DMS 273 (cell line): Measurements from ENCODE around the gene AHCY.
"Not testable (repeated sequence)": the region's sequence is repeated elsewhere in the genome, so short reads cannot be mapped to it uniquely, and the experiment has no call there.

ENCODE experiments used
- DNase-seq: peaks from one replicate; lab custom pipeline; 2025; ENCODE audit not compliant: unreplicated experiment; lab: John Stamatoyannopoulos, UW

AHCY gene

DNA sequence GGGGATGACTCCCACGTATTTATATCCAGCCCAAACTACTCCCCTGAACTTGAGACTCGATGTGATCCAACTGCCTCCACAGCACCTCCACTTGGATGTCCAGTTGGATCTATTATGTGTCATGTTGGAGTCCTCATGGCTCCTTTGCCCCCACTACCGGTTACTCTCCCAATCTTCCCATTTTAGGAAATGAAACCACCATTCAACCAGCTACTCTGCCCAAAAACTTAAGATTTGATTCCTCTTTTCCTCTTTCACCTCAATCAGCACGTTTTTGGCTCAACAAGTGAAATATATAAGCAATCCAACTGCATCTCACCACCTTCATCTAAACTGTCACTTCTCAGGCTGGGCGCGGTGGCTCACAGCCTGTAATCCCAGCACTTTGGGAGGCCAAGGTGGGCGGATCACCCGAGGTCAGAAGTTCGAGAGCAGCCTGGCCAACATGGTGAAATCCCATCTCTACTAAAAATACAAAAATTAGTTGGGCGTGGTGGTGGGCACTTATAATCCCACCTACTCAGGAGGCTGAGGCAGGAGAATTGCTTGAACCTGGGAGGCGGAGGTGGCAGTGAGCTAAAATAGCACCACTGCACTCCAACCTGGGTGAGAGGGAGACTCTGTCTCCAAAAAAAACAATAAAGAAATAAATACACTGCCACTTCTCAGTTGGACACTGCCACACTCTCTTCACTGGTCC, 3.4 kb downstream of the AHCY start:
- no peak for DNase-seq

DNA sequence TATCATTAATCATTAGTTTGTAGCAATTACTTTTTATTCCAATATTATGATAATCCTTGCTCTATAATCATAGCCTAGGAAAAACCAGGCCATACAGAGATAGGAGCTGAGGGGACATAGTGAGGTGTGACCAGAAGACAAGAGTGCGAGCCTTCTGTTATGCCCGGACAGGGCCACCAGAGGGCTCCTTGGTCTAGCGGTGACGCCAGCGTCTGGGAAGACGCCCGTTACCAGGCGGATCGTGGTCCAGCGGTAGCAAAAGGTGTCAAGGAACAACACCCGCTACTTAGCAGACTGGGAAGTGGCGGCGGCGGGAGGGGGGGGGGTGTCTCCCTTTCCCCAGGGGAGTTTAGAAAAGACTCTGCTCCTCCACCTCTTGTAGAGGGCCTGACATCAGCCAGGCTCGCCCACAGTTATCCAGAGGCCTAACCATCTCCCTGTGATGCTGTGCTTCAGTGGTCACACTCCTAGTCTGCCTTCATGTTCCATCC, 4.8 kb downstream of the AHCY start:
- DNase-seq = not testable (repeated sequence)

DNA sequence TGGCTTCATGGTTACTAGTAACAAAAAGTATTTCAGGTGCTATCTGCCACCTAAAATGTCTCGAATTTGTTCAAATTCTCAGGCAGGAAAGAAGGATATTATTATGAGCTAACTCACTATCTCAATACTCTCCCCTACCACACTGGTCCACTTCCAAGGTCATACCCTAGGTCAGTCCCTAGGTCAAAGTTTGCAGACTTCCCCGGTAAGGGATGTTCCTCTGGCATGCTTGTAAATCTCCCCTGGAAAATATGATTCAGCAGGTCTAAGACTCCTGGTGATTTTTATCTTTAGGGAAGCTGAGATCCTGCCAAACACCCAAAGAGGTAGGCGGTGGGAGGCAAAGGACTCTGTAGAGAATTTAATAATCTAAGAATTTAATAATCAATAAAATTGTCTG, 6.7 kb downstream of the AHCY start:
- DNase-seq = no peak

DNA sequence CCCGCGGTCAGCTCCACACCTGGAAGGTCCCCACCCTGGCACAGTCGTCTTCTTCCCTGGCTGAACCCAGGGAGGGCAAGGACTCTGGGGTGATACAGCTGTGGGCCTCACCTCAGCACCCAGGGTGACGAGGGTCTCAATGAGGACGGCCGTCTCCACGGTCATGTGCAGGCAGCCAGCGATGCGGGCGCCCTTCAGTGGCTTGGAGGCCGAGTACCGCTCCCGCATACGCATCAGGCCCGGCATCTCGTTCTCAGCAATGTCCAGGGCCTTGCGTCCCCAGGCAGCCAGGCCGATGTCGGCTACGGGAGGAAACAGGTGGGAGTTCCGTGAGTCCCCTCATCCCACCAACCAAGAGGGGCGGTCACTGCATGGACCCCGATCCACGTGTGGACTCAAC, 7.9 kb downstream of the AHCY start:
- no peak for DNase-seq

DNA sequence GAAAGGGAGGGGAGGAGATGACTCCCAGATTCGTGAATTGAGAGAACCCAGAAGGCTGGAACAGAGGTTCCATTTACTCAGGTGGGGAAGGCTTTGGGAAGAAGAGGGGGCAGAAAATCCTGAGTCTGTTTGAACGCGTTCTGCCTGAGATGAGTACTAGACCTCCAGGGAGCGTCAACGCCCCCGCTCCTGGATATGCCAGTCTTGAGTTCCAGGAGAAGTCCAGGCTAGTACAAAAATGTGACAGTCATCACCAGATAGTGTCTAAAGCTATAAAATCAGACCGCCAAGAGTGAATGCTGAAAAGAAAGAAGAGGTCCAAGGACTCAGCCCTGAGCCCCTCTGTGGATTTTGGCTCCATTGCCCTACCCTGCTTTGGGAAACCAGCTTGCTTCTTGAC, 8.6 kb downstream of the AHCY start:
- DNase-seq = no peak

DNA sequence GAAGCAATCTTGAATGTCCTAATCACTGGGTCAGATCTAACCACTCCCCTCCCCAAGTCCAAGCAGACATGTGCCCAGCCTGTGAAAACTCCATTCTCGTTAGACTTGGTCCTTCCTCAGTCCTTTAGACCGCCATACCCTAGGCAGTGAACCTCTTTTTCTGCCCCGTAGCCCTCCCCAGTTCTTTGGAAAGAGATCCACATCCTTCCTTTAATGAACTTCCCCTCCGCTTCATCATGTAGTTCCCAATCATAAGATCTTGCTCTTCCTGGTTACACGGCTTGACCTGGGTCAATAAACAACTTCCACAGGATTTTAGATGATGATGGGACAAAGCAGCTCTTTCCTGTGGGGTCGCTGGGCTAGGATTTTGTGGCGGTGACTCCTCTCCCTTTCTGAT, 9.6 kb downstream of the AHCY start:
- no peak for DNase-seq

DNA sequence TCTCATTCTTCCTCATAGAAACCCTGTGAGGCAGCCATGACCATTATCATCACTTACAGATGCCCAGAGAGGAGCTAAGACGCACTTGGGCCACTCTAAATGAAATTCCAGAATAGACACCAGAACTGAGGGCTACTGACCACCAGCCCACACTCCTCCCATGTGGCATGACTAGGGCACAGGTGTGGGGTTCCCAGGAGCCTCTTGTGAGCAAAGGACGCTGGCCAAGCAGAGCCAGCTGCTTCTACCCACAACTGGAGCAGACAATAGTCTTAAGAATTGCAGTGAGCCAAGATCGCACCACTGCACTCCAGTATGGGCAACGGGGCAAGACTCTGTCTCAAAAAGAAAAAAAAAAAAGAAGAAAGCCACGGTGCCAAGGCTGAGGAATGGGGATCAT, 10.0 kb downstream of the AHCY start:
- no peak for DNase-seq

DNA sequence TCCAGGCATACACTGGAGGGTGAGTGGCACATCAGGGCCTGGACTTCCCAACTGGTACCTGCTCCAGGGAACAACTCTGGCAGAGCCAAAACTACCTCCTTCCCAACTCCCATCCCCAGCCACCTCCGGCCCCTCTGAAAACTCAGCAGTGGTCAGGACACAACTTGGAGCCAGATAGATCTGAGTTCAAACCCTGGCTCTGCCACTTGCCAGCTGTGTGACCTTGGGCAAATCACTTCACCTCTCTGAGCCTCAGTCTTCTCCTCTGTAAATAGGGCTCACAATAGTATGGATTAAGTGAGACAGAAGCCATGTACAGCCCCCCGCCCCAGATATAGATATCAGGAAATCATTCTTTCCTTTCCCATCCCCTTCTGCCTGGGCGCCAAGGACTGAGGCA, 10.7 kb downstream of the AHCY start:
- DNase-seq = no peak

DNA sequence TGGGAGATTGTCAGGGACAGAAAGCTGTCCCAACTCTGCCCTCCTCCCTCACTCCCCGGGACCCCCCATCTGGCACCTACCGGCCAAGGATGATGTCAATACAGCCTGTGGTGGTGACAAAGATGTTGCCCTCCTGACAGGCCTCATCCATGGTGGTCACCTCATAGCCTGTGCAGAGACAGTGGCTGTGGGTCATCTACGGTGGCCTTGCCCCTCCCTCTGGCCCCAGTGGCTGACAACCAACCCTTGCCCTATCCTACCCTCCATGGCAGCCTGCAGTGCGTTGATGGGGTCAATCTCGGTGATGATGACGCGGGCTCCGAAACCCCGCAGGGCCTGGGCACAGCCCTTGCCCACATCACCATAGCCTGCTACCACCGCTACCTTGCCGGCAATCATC, 12.7 kb downstream of the AHCY start:
- DNase-seq = no peak

DNA sequence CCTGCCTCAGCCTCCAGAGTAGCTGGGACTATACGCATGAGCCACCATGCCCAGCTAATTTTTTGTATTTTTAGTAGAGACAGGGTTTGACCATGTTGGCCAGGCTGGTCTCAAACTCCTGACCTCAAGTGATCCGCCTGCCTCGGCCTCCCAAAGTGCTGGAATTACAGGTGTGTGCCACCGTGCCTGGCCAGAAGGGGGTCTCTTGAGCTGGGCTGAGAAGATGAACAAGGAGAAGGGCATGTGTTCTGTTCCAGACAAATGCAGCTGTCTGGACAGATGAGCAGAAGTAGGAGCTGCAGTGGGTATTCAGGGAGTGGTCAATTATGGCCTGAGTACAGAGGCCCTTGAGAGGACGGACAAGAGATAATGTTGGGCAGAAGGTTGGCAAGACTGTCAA, 15.7 kb downstream of the AHCY start:
- DNase-seq = not testable (repeated sequence)

DNA sequence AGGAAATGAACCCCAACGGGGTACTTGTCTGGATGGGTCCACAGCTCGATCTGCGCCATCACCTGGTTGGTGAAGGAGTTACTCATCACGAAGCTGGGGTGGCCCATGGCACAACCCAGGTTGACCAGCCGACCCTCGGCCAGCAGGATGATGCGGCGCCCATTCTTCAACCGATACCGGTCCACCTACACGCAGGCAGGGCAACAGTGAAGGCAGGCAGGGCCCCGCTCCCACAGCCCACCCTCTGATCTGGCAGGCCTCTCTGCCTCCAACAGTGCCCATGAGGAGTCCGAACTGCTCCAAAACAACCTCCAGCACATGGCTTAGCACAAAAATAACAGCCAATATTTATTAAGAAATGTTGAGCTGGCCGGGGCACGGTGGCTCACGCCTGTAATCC, 17.7 kb downstream of the AHCY start:
- no peak for DNase-seq

DNA sequence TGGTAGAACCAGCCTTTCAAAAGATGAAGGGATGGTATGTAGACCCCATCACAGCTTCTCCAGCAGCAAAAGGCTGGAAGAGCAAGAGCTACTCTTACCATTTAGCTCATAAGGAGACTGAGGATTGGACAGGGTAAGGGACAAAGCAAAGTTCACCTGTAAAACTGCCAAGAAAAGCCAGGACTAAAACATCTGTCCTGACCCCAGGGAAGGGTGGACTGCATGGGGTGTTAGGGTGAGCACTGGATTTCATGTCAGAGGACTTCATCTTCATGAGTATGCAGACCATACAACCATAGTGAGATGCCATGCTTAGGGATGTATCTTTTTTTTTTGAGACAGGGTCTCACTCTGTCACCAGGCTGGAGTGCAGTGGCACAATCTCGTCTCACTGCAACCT, 19.3 kb downstream of the AHCY start:
- DNase-seq = no peak

DNA sequence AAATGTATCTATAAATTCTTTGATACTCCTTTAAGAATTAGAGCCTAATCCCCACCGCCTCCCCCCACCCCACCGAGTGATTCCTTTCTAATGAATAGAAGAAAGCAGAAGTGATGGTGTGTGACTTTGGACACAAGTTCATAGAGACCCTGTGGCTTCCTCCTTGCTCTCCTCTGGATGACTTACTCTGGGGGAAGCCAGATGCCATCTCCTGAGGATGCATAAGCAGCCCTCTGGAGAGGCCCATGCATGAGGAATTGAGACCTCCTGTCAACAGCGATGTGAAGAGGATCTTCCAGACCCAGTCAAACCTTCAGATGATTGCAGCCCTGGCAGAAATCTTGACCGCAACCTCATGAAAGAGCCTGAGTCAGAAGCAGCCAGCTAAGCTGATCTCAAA, 21.1 kb downstream of the AHCY start:
- no peak for DNase-seq

DNA sequence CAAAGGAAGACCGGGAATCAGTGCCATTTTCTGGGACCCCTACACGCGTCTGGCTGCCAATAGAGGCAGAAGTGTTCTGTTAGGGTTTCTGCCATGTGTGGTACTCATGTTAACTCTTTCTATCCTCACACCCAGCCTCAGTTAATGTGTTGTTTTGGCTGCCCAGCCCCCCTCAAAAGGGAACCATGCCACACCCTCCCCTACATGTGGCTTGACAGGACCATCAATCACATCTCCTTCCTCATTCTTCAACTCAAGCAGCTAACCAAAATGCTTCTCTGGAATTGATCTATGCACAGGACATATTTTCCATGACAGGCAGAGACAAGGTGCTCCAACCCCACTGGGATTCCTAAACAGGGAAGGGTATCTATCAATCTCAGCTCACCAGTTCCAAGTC, 22.0 kb downstream of the AHCY start:
- no peak for DNase-seq

DNA sequence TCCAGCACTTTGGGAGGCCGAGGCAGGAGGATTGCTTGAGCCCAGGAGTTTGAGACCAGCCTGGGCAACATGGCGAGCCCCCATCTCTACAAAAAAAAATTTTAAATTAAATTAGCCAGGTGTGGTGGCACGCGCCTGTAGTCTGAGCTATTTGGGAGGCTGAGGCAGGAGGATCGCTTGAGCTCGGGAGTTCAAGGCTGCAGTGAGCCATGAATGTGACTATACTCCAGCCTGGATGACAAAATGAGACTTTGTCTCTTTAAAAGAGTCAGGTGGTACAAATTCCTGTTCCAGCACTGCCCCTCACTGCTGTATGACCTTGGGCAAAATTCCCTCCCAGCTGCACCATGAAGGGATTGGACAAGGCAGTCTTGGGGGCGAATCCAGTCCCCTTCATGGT, 28.5 kb downstream of the AHCY start:
- no peak for DNase-seq

DNA sequence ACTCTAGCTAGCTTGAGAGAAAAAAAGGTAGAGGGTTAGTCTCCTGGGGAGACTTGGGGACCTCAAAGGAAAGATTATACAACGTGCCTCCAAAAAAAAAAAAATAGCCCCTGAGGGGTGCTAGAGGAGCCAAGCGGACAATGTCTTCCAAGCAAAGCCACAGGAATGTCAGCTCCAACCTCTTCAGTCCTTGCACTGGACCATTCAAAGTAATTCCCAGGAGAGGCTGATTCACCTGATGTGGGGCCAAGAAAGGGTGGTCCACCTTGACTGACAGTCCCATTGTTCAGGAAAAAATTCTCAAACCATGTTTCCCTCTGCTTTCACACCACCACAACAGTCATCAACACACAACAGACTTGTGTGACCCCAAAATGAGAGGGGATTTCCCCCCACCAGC, 31.2 kb downstream of the AHCY start:
- DNase-seq = no peak

DNA sequence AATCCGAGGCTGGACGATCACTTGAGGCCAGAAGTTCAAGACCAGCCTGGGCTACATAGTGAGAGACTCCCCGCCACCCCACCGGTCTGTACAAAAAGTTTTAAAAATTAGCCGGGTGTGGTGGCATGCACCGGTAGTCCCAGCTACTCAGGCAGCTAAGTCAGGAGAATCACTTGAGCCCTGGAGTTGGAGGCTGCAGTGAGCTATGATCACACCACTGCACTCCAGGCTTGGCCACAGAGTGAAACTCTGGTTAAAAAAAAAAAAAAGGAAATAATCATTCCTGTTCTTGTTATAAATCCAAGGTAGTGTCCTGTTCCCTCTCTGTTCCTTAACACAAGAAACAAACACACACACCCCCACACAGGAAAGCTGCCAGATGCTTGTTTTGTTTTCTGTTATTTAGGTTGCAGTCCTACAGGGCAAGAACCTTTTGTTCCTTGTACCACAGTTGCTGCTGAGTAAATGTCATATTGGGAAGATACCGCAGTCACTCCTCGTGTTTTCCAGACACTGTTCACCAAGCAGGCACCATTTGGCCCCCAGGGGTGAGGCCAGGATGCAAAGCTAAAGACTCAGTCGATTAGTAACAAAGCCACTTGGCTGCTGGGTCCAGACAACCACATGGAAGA, 33.0 kb downstream of the AHCY start:
- no peak for DNase-seq

DNA sequence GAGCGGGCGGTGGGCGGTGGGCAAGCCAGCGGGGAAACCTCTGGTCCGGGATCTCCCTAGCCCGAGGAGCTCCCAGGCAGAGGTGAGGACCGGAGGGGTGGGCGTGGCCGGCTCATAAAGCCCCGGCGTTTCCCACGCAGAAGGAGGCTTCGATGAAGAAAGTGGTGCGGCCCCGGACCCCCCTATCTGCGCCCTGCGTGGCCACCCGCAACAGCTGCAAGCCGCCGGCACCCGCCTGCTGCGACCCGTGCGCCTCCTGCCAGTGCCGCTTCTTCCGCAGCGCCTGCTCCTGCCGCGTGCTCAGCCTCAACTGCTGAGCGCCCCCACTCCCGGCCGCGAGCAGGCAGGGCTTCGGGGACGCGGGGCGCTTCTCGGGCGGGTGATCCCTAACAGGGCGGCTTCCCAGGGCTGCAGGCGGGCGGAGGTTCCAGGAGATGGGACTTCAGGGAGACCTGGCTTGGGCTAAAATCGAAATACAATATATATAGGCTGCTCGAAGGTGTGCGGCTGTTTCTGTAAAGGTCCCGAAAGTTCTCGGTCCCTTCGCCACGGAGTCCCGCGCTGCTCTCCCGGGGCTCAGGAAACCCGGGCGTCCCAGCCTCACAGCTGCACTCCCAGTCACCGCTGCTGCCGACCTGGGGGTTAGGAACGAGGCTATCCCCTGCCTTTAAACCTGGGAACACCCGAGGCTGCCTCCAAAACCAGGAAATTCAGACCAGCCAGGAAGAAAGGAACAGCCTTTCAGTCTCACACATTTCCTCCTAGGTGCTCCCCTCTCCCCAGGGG, 34.1 kb downstream of the AHCY start:
- DNase-seq = no peak

DNA sequence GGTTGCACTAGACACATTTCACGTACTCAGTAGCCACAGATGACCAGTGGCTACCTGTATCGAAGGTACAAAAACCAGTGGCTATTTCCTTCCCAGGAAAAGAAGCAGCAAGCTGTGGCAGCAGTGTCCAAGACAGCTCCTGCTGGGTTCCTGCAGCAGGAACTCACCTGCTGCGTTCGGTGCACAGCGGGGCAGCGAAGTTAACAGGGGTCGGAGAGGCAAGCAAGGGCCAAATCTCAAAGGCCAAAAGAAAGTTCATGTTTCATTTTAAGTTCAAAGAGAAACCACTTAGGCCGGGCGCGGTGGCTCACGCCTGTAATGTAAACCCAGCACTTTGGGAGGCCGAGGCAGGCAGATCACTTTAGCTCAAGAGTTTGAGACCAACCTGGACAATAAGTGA, 35.0 kb downstream of the AHCY start:
- DNase-seq = no peak

DNA sequence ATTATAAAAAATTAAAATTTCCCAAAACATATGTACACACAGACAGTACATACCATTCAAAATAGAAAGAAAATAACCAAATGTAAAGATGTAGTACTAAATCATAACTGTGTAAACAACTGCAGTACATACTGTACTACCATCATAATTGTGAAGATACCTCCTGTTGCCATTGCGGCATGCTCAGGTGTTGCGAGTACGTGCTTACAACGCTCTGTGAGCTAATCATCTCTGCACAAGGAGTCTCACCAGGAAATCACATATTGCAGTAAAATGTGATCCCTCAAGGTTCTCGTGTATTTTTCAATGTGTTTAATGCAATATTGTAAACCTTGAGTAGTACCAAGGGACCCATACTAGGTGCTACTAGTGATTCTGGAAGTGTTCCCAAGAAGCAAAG, 39.0 kb downstream of the AHCY start:
- DNase-seq = no peak

DNA sequence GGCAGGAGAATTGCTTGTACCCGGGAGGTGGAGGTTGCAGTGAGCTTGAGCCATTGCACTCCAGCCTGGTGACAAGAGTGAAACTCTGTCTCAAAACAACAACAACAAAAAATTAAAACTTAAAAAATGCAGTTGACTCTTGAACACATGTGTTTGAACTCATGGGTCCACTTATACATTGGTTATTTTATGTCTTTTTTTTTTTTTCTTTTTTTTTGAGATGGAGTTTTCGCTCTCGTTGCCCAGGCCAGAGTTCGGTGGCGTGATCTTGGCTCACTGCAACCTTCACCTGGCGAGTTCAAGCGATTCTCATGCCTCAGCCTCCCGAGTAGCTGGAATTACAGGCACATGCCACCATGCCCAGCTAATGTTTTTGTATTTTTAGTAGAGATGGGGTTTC, 39.7 kb downstream of the AHCY start:
- not testable (repeated sequence) for DNase-seq
